Measurements from ENCODE around the gene SERINC2.

GRCh38 chr1:31442648-31442994, 29.6 kb downstream of the SERINC2 start:
- TF ChIP-seq PATZ1 (CRISPR knock-in tag; IDR thresholded peaks at IDR 0.05; ENCODE audit: borderline replicate concordance) (no peak), PPARA (CRISPR knock-in tag; IDR thresholded peaks at IDR 0.05; ENCODE audit: borderline replicate concordance) (no peak), GLIS3 (CRISPR knock-in tag; IDR thresholded peaks at IDR 0.05) (no peak), ZC3H10 (CRISPR knock-in tag; IDR thresholded peaks at IDR 0.05) (no peak), POU6F1 (CRISPR knock-in tag; IDR thresholded peaks at IDR 0.05; ENCODE audit: borderline replicate concordance, low read depth) (no peak)
